Ishikawa (cell line): Measurements from ENCODE around the gene DNAH6.

ENCODE experiments used
- CEBPB ChIP-seq: IDR thresholded peaks from 2 replicates; pipeline ENCODE4 v1.6.1; 2012
- CREB1 ChIP-seq: IDR thresholded peaks from 2 replicates; pipeline ENCODE4 v1.6.1; 2012; ENCODE audit warnings: low read depth
- EGR1 ChIP-seq: IDR thresholded peaks from 2 replicates; pipeline ENCODE4 v1.6.1; 2012
- EP300 ChIP-seq: IDR thresholded peaks from 2 replicates; pipeline ENCODE4 v1.6.1; 2012; ENCODE audit warnings: borderline replicate concordance
- FOXM1 ChIP-seq: IDR thresholded peaks from 2 replicates; pipeline ENCODE4 v1.6.1; 2012; ENCODE audit warnings: low read depth, borderline replicate concordance
- NFIC ChIP-seq: IDR thresholded peaks from 2 replicates; pipeline ENCODE4 v1.6.1; 2012
- RAD21 ChIP-seq: IDR thresholded peaks from 2 replicates; pipeline ENCODE4 v1.6.1; 2012; ENCODE audit warnings: low read depth
- TAF1 ChIP-seq: IDR thresholded peaks from 2 replicates; pipeline ENCODE4 v1.6.1; 2012; ENCODE audit warnings: low read depth, mild to moderate bottlenecking
- TCF12 ChIP-seq: IDR thresholded peaks from 2 replicates; pipeline ENCODE4 v1.6.1; 2012; ENCODE audit warnings: low read depth
- TEAD4 ChIP-seq: IDR thresholded peaks from 2 replicates; pipeline ENCODE4 v1.6.1; 2012
- USF1 ChIP-seq: IDR thresholded peaks from 2 replicates; pipeline ENCODE4 v1.6.1; 2012
- YY1 ChIP-seq: IDR thresholded peaks from 2 replicates; pipeline ENCODE4 v1.6.1; 2012; ENCODE audit warnings: low read depth
- ZBTB7A ChIP-seq: IDR thresholded peaks from 2 replicates; pipeline ENCODE4 v1.6.1; 2012; ENCODE audit warnings: low read depth
- TF ChIP-seq, protein P1 (sequence below): IDR thresholded peaks from 2 replicates; pipeline ENCODE4 v1.6.1; 2012
- TF ChIP-seq, protein P2 (sequence below): IDR thresholded peaks from 2 replicates; pipeline ENCODE4 v1.6.1; 2012; ENCODE audit warnings: low read depth, mild to moderate bottlenecking

The DNAH6 gene

GRCh38 chr2:84481702-84482101 is 34.6 kb upstream of the DNAH6 start:
- TF ChIP-seq TEAD4 = no peak
- TF ChIP-seq USF1 = no peak
- TF ChIP-seq, protein P1, sequence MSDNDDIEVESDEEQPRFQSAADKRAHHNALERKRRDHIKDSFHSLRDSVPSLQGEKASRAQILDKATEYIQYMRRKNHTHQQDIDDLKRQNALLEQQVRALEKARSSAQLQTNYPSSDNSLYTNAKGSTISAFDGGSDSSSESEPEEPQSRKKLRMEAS = no peak
- no peak for TF ChIP-seq FOXM1
- no peak for TF ChIP-seq RAD21
- no peak for TF ChIP-seq ZBTB7A
- no peak for TF ChIP-seq TAF1
- TF ChIP-seq YY1 = no peak
- no peak for TF ChIP-seq TCF12
- TF ChIP-seq EP300 = no peak
- no peak for TF ChIP-seq NFIC
- no peak for TF ChIP-seq EGR1
- no peak for TF ChIP-seq CEBPB
- TF ChIP-seq, protein P2, sequence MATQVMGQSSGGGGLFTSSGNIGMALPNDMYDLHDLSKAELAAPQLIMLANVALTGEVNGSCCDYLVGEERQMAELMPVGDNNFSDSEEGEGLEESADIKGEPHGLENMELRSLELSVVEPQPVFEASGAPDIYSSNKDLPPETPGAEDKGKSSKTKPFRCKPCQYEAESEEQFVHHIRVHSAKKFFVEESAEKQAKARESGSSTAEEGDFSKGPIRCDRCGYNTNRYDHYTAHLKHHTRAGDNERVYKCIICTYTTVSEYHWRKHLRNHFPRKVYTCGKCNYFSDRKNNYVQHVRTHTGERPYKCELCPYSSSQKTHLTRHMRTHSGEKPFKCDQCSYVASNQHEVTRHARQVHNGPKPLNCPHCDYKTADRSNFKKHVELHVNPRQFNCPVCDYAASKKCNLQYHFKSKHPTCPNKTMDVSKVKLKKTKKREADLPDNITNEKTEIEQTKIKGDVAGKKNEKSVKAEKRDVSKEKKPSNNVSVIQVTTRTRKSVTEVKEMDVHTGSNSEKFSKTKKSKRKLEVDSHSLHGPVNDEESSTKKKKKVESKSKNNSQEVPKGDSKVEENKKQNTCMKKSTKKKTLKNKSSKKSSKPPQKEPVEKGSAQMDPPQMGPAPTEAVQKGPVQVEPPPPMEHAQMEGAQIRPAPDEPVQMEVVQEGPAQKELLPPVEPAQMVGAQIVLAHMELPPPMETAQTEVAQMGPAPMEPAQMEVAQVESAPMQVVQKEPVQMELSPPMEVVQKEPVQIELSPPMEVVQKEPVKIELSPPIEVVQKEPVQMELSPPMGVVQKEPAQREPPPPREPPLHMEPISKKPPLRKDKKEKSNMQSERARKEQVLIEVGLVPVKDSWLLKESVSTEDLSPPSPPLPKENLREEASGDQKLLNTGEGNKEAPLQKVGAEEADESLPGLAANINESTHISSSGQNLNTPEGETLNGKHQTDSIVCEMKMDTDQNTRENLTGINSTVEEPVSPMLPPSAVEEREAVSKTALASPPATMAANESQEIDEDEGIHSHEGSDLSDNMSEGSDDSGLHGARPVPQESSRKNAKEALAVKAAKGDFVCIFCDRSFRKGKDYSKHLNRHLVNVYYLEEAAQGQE = no peak

GRCh38 chr2:84482603-84483002 is 33.7 kb upstream of the DNAH6 start:
- TF ChIP-seq TCF12 = no peak
- no peak for TF ChIP-seq CEBPB

DNA sequence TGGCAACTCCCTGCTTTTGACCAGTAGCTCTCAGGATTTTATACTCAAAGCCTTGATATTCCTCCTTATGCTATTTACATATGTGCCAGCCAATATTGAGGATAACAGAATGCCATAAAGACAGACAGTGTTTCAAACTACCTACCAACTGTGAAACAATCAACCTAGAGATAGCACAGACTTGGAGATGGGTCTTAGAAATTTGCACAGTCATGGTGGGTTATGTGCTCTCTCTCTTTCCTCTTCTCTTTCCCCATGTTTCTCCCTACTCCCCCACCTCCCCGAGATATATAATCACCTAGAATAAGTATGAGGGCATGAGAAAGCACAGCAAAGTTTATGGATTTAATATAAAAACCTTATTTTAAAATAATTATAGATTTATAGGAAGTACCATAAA is 33.0 kb upstream of the DNAH6 start:
- no peak for TF ChIP-seq EP300
- no peak for TF ChIP-seq CREB1
- TF ChIP-seq, protein P2 = no peak
- TF ChIP-seq TEAD4 = no peak
- TF ChIP-seq CEBPB = no peak
- TF ChIP-seq EGR1 = no peak
- no peak for TF ChIP-seq USF1
- no peak for TF ChIP-seq TAF1
- TF ChIP-seq, protein P1 = no peak
- no peak for TF ChIP-seq NFIC
- TF ChIP-seq ZBTB7A = no peak
- no peak for TF ChIP-seq TCF12
- TF ChIP-seq RAD21 = no peak
- no peak for TF ChIP-seq FOXM1
- no peak for TF ChIP-seq YY1

- TF ChIP-seq EGR1 (no peak), TEAD4 (no peak), CEBPB (no peak), TCF12 (no peak), USF1 (no peak), TAF1 (no peak), ZBTB7A (no peak), FOXM1 (no peak), RAD21 (no peak), CREB1 (no peak), NFIC (no peak)
- TF ChIP-seq, protein P2 = no peak
- TF ChIP-seq, protein P1 = no peak
These were observed 29.7 kb upstream of the DNAH6 start for GRCh38 chr2:84486441-84487115.
